Cerebellar nuclear complex (tissue), 1 donor: Measurements from ENCODE around the gene CUEDC1.

Experiments
- DNase-seq, 2 experiments: peaks; one replicate each; lab custom pipeline; 2025; lab: John Stamatoyannopoulos, UW

The CUEDC1 gene

DNA sequence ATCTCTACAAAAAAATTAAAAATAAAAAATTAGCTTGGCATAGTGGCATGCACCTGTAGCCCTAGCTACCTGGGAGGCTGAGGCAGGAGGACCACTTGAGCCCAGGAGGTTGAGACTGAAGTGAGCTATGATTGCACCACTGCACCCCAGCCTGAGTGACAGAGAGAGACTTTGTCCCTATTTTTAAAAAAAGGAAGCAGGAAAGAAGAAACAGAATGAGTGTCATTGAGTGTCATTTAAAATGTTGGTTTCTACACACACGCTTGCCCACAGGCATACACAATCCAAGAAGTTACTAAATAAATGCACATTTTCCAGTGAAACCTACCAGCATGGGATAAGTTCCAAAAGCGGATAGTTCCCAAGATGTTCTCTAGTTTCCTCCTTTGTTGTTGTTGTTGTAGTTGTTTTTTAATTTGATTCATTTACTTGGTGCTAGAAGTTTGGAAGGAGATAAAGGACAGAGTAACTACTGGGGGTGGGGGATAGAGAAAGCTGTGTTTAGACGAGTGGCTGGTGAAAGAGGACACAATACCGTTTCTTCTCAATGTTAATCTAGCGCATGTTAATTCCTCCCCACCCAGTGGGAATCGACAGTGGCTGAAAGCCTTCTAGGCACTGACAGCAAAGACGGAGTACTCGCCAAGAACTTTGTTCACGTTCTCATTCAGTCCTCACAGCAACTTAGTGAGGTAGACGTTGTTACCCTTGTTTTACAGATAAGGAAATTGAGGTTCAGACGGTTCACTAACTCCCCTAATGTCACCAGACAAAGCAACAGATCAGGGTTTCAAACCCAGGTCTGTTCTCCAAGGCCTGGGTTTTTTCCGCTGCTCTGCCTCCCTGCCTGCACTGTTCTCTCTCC is 122.7 kb downstream of the CUEDC1 start:
- DNase-seq = no peak

DNA sequence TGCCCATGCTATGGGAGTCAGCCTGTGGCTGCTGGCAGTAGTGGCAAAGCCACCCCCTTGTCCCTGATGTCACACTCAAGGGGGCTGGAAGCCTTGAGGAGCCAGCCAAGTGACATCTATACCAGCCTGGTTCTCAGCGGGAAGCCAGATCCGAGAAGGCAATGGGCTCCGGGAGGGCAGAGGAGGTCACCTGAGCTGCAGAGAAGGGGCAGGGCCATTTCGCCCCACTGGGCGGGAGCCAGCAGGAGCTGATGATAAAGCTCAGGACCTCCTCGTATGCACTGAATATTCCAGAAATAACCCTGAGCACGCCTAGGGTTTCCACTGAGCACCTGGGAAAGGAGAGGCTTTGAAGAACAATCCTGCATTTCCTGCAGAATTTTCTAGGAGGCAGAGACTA is 124.3 kb downstream of the CUEDC1 start:
- no peak for DNase-seq

DNA sequence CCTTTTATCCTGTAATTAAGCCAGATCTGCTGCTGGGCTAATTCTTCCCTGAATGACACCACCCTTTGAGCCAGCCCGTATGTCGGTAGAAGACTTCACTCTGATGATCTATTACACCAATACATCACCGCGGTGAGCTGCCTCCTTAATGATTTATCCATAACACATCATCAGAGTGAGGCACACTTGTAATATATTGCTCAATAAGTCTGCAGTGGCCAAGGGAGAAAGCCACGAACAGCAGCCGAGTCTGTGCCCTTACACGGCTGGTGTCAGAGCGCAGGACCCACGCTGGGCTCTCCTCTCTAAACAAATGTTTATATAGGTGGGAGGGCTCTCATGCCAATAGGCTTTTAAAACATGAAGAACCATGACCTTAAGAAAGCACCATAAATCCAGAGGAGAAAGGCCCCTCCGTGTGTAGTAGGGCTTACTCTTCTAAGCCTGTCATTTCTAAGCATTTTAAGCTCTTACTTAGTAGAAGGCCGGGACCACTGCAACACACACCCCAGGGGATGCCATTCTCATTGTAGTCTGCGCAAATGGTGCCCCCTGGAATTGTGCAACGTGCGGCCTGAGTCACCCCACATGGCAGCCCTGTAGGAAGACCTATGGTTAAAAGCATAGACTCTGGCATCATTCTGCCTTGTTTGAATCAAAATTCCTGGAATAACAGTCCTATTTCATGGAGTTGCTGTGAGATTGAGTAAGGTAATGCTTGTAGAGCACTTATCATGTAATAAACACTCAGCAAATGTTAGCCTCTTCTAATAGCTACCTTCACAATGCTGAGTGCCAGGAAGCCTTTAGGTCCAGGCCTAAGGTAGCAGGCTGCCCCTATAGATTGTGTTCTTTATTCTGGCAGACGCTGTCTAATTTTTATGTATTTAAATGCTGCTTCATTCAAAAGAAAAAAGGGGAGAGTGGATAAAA is 131.5 kb downstream of the CUEDC1 start:
- DNase-seq = no peak

DNA sequence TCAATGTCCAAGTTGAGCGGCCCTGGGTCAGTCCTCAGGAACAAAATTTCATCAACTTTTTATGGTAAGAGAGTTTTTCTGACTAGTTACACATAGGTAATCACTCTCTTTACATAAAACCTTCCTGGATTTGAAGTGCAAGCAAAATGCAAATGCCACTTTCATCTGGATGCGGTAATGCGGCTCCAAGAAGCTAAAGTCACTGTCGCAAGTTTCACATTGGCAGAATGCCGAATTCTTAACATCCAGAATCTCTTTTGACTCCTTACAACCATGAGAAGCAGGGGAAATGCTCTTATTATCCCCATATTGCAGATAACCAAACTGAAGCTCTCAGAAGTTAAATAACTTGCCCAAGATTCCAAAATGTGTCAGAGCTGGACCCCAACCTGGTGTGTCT is 135.3 kb downstream of the CUEDC1 start:
- no peak for DNase-seq

DNA sequence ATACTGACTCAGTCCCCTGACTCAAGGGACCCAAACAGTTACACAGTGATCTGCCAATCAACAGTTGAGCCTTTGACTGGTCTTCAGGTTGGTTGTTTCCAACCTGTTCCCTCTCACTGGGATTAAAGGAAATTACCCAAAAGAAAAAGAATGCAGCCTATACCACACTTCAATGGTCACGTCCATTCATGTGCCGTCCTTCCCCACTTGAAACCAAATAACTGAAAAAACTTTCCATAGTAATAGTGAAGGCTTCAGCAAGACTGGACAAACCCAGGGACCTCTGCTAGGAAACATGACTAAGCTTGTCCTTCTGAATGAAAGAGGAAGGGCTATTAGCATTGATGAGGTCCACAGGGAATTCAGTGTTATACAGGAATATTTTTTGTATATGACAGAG is 135.9 kb downstream of the CUEDC1 start:
- DNase-seq = no peak

DNA sequence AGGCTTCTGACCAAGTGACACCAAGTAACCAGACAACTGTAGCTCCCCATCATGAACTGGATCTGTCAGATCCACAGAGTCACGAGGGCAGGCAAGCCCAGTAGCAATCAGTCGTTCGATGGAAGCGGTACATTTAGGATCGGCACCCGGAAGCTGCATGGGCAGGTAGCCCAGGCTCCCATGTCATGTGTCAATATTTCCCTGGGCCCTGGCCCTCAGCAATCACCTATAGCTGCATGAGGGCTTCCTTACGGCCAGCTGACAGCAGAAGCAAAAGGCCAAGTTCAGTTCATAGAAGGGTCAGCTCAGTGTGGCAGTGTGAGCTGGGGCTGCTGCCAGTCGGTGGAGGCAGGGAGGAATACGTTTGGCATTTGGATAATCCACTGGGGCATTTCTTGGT is 137.1 kb downstream of the CUEDC1 start:
- no peak for DNase-seq

DNA sequence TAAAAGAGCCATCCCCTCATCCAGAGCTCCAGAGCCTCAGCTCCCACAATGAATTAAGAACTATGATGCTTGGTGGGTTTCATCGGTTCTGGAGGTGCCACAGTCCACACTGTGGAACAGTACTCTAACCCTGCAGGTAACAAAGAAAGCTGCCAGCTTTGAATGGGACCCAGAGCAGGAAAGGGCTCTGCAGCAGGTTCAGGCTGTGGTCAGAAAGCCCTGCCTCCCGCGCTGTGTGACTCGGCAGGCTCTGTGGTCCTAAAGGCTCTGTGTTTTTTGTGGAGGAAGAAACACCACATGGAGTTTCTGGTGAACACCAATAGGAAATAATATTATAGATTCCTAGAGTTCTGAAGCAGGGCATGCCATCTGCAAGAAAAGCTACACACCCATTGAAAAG is 137.9 kb downstream of the CUEDC1 start:
- no peak for DNase-seq

DNA sequence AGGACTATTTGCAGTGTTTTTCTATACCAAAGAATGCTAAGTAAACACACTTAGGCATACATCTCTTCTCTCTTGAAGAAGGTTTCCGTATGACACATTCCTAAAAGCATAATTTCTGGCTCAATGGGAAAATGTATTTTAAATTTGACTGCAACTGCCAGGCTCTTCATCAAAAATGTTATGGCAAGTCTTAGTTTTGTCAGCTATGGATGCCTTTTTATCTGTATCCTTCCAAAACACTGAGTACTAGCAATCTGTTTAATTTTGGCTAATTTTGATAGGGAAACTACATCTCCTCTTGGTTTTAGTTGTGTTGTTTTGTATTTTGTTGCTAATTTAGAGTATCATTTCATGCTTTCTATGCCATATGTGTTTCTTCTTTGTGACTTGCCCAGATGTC is 140.8 kb downstream of the CUEDC1 start:
- no peak for DNase-seq

DNA sequence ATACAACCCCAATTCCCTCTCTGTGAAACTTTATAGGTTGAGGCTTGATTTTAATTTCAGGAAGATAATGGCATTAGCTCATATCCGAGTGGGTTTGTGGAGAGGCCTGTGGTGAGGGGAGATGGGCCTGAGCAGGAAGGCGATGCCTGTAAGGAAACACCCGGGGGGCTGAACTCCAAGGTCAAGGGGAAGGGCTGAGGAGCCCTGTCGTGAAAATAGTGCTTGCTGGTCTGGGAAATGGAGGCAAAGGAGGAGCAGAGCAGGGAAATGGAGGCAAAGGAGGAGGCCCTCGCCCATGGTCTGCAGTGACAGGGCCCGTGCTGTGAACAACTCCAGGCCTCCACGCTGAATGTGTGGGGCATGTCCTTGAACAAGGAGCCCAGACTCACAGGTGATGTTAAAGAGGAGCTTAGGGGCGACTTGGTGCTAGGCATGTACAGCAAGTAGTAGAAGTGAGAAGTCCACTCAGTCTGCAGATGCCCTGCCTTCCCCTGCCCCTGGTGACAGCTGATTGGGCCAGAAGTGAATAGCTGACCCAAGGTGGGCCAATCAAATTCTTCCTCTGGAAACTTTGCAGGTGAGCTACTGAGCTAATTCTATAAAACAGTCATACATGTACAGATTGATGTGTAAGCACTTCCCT is 143.5 kb downstream of the CUEDC1 start:
- no peak for DNase-seq
